ENCODE data around the gene APOBEC3G. TPM values are rescaled to one million over a fixed set of nuclear protein-coding genes. Genes with fewer than 3 reads are reported as not detected.
A peak's percentile ranks its signal among the peaks of the same experiment; 100 is the strongest.
"Not testable (repeated sequence)": the region's sequence is repeated elsewhere in the genome, so short reads cannot be mapped to it uniquely, and the experiment has no call there.

Gene APOBEC3G
- polyA plus RNA-seq, 2 donors: 2.1 to 6.0 TPM

DNA sequence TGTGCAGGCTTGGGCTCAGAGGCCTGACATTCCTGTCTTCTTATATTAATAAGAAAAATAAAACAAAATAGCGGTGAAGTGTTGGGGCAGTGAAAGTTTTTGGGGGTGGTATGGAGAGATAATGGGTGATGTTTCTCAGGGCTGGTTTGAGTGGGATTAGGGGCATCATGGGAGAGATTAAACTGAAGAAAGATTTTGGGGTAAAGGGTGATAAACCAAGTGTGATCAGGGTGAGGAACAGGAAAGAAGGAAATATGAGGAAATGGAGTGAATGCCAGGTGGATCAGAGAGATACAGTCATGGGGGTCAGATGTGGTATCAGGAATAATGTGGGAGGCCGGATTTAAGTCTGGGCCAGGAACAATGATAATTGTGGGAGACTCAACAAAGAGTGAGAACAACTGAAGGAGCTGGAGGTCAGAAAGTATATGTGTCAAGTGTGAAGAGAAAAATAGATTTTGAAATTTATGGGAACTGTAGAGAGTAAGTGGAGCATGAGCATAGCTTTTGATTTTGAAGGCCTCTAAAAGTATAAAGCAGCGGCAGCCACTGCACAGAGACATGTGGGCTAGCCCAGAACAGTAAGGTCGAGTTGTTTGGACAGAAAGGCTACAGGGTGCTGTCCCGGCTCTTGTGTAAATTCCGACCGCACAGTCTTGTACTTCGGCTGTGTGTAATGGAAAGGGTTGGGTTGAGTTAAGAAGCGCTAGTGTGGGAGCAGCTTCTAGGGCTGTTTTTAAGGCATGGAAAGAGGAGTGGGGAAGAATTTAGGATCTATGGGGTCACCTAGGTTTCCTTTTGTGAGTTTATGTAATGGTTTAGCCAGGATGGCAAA lies 10.4 kb upstream of the APOBEC3G start:
- H3K27me3 ChIP-seq (ENCODE audit: control insufficient read depth in 1 of 2, insufficient read depth in 2 of 2, low read length in 2 of 2); H3K4me3 ChIP-seq (ENCODE audit: low read depth in 1 of 2, low read length in 2 of 2); H3K4me1 ChIP-seq (ENCODE audit: control insufficient read depth in 2 of 2, insufficient read depth in 2 of 2, low read length in 1 of 2); H3K36me3 ChIP-seq (ENCODE audit: control insufficient read depth in 2 of 2, insufficient read depth in 2 of 2, low read length in 1 of 2); H3K9me3 ChIP-seq (ENCODE audit: control insufficient read depth in 2 of 2, insufficient read depth in 1 of 2, low read depth in 1 of 2, low read length in 1 of 2); H3K27ac ChIP-seq (ENCODE audit: low read depth in 2 of 2, low read length in 1 of 2): not testable (repeated sequence)
- WGBS, 2 donors: 79 to 82% methylated on average over 9 of the region's 9 CpGs

DNA sequence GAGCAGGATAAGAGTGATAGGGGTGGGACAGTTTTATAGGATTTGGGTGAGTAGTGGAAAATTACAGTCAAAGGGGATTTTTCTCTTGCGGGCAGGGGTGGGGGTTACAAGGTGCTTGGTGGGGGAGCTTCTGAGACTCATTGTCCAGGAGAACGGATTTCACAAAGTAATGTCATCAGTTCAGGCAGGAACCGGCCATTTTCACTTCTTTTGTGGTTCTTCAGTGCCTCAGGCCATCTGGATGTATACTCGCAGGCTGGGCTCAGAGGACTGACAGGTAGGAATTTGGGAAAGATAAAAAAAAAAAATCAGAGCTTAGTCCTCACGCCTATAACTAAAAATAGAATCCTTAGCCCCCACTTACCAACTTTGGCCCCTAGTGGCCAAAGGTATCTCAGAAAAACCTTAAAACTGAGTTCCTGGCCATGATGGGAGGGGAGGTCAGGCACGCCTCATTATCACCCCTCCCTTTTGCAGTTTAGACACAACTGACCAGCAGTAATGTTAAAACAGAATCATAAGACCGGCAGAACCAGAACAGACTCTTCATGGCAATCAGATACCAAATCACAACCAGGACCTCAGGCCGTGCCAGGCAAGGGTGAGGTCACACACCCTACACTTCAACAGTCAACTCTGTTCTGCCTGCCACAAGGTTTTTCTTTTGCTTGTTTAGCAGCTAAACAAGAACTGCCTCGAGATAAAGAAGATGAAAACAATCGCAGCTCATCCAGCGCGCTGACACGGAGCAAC lies 8.9 kb upstream of the APOBEC3G start:
- WGBS, 2 donors: 55 to 57% methylated on average over 12 to 13 of the region's 13 CpGs
- Histone ChIP-seq H3K4me3 (ENCODE audit: low read depth in 1 of 2, low read length in 2 of 2) (no peak overlapping the region), H3K36me3 (ENCODE audit: control insufficient read depth in 2 of 2, insufficient read depth in 2 of 2, low read length in 1 of 2) (no peaks in the 10 kb centered on the region), H3K27me3 (ENCODE audit: control insufficient read depth in 1 of 2, insufficient read depth in 2 of 2, low read length in 2 of 2) (no peaks in the 10 kb centered on the region), H3K27ac (ENCODE audit: low read depth in 2 of 2, low read length in 1 of 2) (no peak overlapping the region), H3K4me1 (ENCODE audit: control insufficient read depth in 2 of 2, insufficient read depth in 2 of 2, low read length in 1 of 2) (no peaks in the 10 kb centered on the region), H3K9me3 (ENCODE audit: control insufficient read depth in 2 of 2, insufficient read depth in 1 of 2, low read depth in 1 of 2, low read length in 1 of 2) (no peaks in the 10 kb centered on the region)

DNA sequence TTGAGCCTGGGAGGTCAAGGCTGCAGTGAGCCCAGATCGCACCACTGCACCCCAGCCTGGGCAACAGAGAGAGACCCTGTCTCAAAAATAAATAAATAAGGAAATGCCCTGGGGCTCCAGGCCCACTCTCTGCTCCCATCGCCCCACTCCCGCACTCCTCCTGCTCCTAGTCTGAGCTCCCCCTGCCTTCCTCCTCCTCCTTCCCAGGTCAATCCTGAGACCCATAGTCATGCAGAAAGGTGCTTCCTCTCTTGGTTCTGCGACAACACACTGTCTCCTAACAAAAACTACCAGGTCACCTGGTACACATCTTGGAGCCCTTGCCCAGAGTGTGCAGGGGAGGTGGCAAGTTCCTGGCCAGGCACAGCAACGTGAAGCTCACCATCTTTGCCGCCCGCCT lies 6.9 kb upstream of the APOBEC3G start:
- 92 to 95% methylated on average over 7 of the region's 7 CpGs for WGBS, 2 donors
- no peaks in the 10 kb centered on the region for H3K27me3 ChIP-seq (ENCODE audit: control insufficient read depth in 1 of 2, insufficient read depth in 2 of 2, low read length in 2 of 2)
- H3K27ac ChIP-seq (ENCODE audit: low read depth in 2 of 2, low read length in 1 of 2): no peak overlapping the region
- no peaks in the 10 kb centered on the region for H3K36me3 ChIP-seq (ENCODE audit: control insufficient read depth in 2 of 2, insufficient read depth in 2 of 2, low read length in 1 of 2)
- H3K9me3 ChIP-seq (ENCODE audit: control insufficient read depth in 2 of 2, insufficient read depth in 1 of 2, low read depth in 1 of 2, low read length in 1 of 2): no peaks in the 10 kb centered on the region
- no peak overlapping the region for H3K4me3 ChIP-seq (ENCODE audit: low read depth in 1 of 2, low read length in 2 of 2)
- H3K4me1 ChIP-seq (ENCODE audit: control insufficient read depth in 2 of 2, insufficient read depth in 2 of 2, low read length in 1 of 2): no peaks in the 10 kb centered on the region

DNA sequence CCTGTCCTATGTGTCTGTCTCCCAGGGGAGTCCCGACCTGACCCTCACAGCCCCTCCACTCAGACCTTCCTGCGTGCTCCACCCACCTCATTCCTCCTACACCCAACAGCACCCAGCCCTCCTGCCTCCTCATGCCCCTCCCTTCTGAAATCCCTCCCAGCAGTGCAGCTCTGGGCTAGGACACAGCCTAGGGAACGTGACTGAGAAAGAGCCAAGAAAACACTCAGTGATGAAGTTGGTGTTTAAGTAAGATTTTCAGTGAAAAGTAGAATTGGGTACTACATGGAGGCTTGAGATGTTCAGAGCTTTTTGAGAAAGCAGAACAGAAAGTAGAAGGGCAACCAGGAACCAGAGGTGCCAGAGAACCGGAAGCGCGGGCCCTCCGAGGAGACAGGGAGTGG lies 4.5 kb upstream of the APOBEC3G start:
- H3K27ac ChIP-seq (ENCODE audit: low read depth in 2 of 2, low read length in 1 of 2); H3K27me3 ChIP-seq (ENCODE audit: control insufficient read depth in 1 of 2, insufficient read depth in 2 of 2, low read length in 2 of 2); H3K9me3 ChIP-seq (ENCODE audit: control insufficient read depth in 2 of 2, insufficient read depth in 1 of 2, low read depth in 1 of 2, low read length in 1 of 2); H3K36me3 ChIP-seq (ENCODE audit: control insufficient read depth in 2 of 2, insufficient read depth in 2 of 2, low read length in 1 of 2); H3K4me3 ChIP-seq (ENCODE audit: low read depth in 1 of 2, low read length in 2 of 2); H3K4me1 ChIP-seq (ENCODE audit: control insufficient read depth in 2 of 2, insufficient read depth in 2 of 2, low read length in 1 of 2): not testable (repeated sequence)
- WGBS, 2 donors: 70 to 85% methylated on average over 6 to 7 of the region's 7 CpGs

DNA sequence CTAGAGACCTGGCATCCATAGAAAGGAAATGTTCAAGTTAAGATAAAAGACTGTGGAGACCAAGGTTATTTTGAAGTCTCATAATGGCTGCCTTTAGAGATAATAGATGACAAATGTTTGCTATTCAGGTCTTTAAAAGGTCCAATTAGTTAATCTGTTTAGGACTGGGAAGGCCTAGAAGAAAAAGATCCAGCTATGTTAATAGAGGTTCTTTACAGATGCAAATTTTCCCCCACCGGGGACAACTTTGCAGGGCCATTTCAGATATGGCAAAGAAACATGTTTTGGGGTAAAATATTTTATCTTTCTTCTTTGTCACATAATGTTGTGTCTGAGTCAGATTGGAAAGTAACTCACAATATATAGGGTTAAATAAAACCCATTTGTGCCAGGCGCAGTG lies 3.1 kb upstream of the APOBEC3G start:
- no peaks in the 10 kb centered on the region for H3K36me3 ChIP-seq (ENCODE audit: control insufficient read depth in 2 of 2, insufficient read depth in 2 of 2, low read length in 1 of 2)
- no peak overlapping the region for H3K27ac ChIP-seq (ENCODE audit: low read depth in 2 of 2, low read length in 1 of 2)
- H3K27me3 ChIP-seq (ENCODE audit: control insufficient read depth in 1 of 2, insufficient read depth in 2 of 2, low read length in 2 of 2): no peaks in the 10 kb centered on the region
- H3K4me1 ChIP-seq (ENCODE audit: control insufficient read depth in 2 of 2, insufficient read depth in 2 of 2, low read length in 1 of 2): no peaks in the 10 kb centered on the region
- H3K9me3 ChIP-seq (ENCODE audit: control insufficient read depth in 2 of 2, insufficient read depth in 1 of 2, low read depth in 1 of 2, low read length in 1 of 2): no peaks in the 10 kb centered on the region
- no peak overlapping the region for H3K4me3 ChIP-seq (ENCODE audit: low read depth in 1 of 2, low read length in 2 of 2)
- WGBS, 2 donors: 43 to 52% methylated on average over 2 of the region's 2 CpGs

DNA sequence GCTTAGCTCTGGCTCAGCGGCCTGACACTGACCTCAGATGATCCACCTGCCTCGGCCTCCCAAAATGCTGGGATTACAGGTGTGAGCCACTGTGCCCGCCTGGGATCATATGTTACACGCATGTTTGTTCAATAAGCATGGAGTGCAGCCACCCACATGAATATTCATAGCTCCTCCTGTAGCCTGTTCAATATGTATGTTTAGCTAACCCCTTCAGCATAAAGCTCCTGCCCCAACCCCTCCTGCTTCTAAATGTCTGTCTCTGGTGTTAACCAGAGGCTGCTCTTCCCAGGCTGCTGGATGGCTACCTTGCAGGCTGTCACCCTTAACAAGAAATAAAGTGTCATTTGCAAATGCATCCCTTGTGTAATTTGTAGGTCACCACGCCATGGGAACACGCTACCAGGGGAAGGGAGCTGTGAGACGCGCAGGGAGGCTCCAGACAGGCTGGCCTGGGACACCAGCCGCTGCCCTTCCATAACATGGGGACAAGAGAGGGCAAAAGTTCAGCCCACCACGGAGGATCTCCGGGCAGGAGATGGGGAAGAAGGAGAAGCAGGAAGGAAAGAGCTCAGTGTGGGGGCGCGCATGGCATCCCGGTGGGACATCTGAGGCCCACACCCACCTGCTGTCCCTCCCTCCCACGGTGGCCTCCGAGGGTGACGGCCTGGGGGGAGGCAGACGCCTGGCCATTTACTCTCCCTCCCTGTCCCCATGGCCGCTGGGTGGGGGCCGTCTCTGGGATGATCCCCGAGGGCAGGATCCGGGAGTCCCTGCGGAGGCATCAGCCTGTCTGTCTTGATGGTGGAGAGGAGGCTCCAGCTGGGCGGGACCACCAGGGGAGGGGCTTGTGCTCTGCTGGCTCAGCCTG lies 685 bp upstream of the APOBEC3G start:
- 30 to 64% methylated on average over 12 to 24 of the region's 24 CpGs for WGBS, 2 donors
- H3K27ac ChIP-seq (ENCODE audit: low read depth in 2 of 2, low read length in 1 of 2): peak overlapping the region in 1 of 2 donors; percentile 9
- H3K27me3 ChIP-seq (ENCODE audit: control insufficient read depth in 1 of 2, insufficient read depth in 2 of 2, low read length in 2 of 2); H3K4me1 ChIP-seq (ENCODE audit: control insufficient read depth in 2 of 2, insufficient read depth in 2 of 2, low read length in 1 of 2); H3K4me3 ChIP-seq (ENCODE audit: low read depth in 1 of 2, low read length in 2 of 2); H3K9me3 ChIP-seq (ENCODE audit: control insufficient read depth in 2 of 2, insufficient read depth in 1 of 2, low read depth in 1 of 2, low read length in 1 of 2); H3K36me3 ChIP-seq (ENCODE audit: control insufficient read depth in 2 of 2, insufficient read depth in 2 of 2, low read length in 1 of 2): not testable (repeated sequence)

DNA sequence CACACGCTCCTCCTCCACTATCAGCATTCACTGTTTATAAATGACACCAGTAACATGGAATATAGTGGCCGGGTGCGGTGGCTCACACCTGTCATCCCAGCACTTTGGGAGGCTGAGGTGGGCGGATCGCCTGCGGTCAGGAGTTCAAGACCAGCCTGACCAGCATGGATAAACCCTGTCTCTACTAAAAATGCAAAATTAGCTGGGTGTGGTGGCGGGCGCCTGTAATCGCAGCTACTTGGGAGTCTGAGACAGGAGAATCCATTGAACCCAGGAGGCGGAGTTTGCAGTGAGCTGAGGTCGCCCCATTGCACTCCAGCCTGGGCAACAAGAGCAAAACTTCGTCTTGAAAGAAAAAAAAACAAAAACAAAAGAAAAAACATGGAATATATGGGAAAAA lies 837 bp downstream of the APOBEC3G start:
- whole genome bisulfite sequencing, 2 donors: 82 to 84% methylated on average over 12 of the region's 12 CpGs
- not testable (repeated sequence) for H3K36me3 ChIP-seq (ENCODE audit: control insufficient read depth in 2 of 2, insufficient read depth in 2 of 2, low read length in 1 of 2); H3K27me3 ChIP-seq (ENCODE audit: control insufficient read depth in 1 of 2, insufficient read depth in 2 of 2, low read length in 2 of 2); H3K4me1 ChIP-seq (ENCODE audit: control insufficient read depth in 2 of 2, insufficient read depth in 2 of 2, low read length in 1 of 2); H3K9me3 ChIP-seq (ENCODE audit: control insufficient read depth in 2 of 2, insufficient read depth in 1 of 2, low read depth in 1 of 2, low read length in 1 of 2)
- Histone ChIP-seq H3K4me3 (ENCODE audit: low read depth in 1 of 2, low read length in 2 of 2) (peak overlapping the region in 1 of 2 donors; percentile 41), H3K27ac (ENCODE audit: low read depth in 2 of 2, low read length in 1 of 2) (peak overlapping the region in 1 of 2 donors; percentile 51)

DNA sequence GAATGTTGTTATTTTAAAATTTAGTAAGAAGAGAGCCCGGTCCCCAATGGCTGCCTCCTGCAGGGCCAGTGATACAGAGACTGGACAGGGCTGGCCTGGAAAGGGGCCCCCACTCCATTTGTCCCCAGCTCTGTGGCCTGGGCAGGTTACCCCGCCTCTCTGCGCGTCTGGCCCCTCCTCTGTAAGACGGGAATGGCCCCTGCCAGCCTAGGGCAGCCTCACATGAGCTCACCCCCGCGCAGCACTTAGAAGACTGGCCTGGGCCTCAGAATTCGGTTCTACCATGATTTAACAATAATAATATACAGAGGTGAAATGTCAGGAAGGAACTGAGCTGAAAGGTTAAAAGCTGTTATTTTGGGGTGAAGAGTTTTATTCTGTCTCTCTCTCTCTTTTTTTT lies 1.3 kb downstream of the APOBEC3G start:
- 84 to 91% methylated on average over 8 of the region's 8 CpGs for WGBS, 2 donors
- Histone ChIP-seq H3K4me1 (ENCODE audit: control insufficient read depth in 2 of 2, insufficient read depth in 2 of 2, low read length in 1 of 2) (no peaks in the 10 kb centered on the region), H3K9me3 (ENCODE audit: control insufficient read depth in 2 of 2, insufficient read depth in 1 of 2, low read depth in 1 of 2, low read length in 1 of 2) (no peaks in the 10 kb centered on the region), H3K4me3 (ENCODE audit: low read depth in 1 of 2, low read length in 2 of 2) (no peak overlapping the region), H3K27me3 (ENCODE audit: control insufficient read depth in 1 of 2, insufficient read depth in 2 of 2, low read length in 2 of 2) (no peaks in the 10 kb centered on the region), H3K27ac (ENCODE audit: low read depth in 2 of 2, low read length in 1 of 2) (no peak overlapping the region), H3K36me3 (ENCODE audit: control insufficient read depth in 2 of 2, insufficient read depth in 2 of 2, low read length in 1 of 2) (no peaks in the 10 kb centered on the region)

DNA sequence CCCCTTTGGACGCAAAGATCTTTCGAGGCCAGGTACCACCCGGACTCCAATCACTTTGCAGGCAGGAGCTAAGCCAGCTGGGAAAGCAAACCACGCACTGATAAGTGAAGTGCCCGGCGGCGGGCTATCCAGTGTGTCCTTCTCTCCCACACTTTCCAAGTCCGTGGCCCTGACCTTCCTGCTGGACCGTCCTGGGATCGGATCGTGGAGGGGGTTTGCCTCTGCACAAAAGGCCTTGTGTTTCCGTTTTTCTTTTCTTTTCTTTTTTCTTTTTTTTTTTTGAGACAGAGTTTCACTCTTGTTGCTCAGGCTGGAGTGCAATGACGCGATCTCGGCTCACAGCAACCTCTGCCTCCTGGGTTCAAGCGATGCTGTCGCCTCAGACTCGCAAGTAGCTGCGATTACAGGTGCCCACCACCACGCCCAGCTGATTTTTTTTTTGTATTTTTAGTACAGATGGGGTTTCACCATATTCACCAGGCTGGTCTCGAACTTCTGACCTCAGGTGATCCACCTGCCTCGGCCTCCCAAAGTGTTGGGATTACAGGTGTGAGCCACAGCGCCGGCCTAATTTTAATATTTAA lies 2.1 kb downstream of the APOBEC3G start:
- 91% methylated on average over 18 to 22 of the region's 24 CpGs for WGBS, 2 donors
- not testable (repeated sequence) for H3K4me1 ChIP-seq (ENCODE audit: control insufficient read depth in 2 of 2, insufficient read depth in 2 of 2, low read length in 1 of 2); H3K4me3 ChIP-seq (ENCODE audit: low read depth in 1 of 2, low read length in 2 of 2); H3K36me3 ChIP-seq (ENCODE audit: control insufficient read depth in 2 of 2, insufficient read depth in 2 of 2, low read length in 1 of 2); H3K27ac ChIP-seq (ENCODE audit: low read depth in 2 of 2, low read length in 1 of 2); H3K27me3 ChIP-seq (ENCODE audit: control insufficient read depth in 1 of 2, insufficient read depth in 2 of 2, low read length in 2 of 2); H3K9me3 ChIP-seq (ENCODE audit: control insufficient read depth in 2 of 2, insufficient read depth in 1 of 2, low read depth in 1 of 2, low read length in 1 of 2)

Data from esophagus (tissue), 2 donors.